ENCODE measurements around the gene ANKRD34A.

ANKRD34A gene
- total RNA-seq: 0.06 to 0.86 (median 0.25) reads per million in 18 experiments

GRCh38 chr1:145964328-145965118 lies at the start of gene ANKRD34A, which contains the start of gene POLR3GL:
Gene ANKRD34A (minus strand): TSS chr1:145964575. CDS start chr1:145961759, 2,816 bp downstream.
Gene POLR3GL (plus strand): TSS chr1:145964690. CDS start chr1:145974866, 10,176 bp downstream.
- DNase-seq: peak; percentile 94 to 95

GRCh38 chr1:146013559-146013922 lies 49.2 kb upstream of the ANKRD34A start:
- DNase-seq: peak; percentile 59 to 74

GRCh38 chr1:146012703-146013558 lies 48.6 kb upstream of the ANKRD34A start:
- peak; percentile 70 to 86 for DNase-seq

- DNase-seq: no peak
These were observed 45.9 kb upstream of the ANKRD34A start for GRCh38 chr1:146010126-146010738.

- no peak for DNase-seq
These were observed 43.2 kb upstream of the ANKRD34A start for GRCh38 chr1:146007489-146008133.

GRCh38 chr1:146001709-146002108 lies 37.3 kb upstream of the ANKRD34A start:
- DNase-seq: peak; percentile 23 to 51

- DNase-seq: peak; percentile 69 to 74
These were observed 35.1 kb upstream of the ANKRD34A start for GRCh38 chr1:145999321-146000024.

GRCh38 chr1:145997718-145998023 lies 33.3 kb upstream of the ANKRD34A start:
- DNase-seq: no peak

GRCh38 chr1:145997016-145997717 lies 32.8 kb upstream of the ANKRD34A start:
- DNase-seq: peak in 1 of 2 donors; percentile 25

GRCh38 chr1:145996433-145997015 lies 32.1 kb upstream of the ANKRD34A start, which contains the start of gene TXNIP:
Gene TXNIP (minus strand): TSS chr1:145996579. CDS start chr1:145996266, 313 bp downstream.
- DNase-seq: peak; percentile 98

GRCh38 chr1:145995964-145996432 lies 31.6 kb upstream of the ANKRD34A start:
- DNase-seq: no peak

GRCh38 chr1:145995148-145995881 lies 30.9 kb upstream of the ANKRD34A start:
- DNase-seq: peak in 1 of 2 donors; percentile 56

GRCh38 chr1:145994391-145995120 lies 30.2 kb upstream of the ANKRD34A start:
- DNase-seq: peak; percentile 49 to 57

- DNase-seq: peak in 1 of 2 donors; percentile 27
These were observed 29.4 kb upstream of the ANKRD34A start for GRCh38 chr1:145993618-145994390.

- DNase-seq: peak in 1 of 2 donors; percentile 19
These were observed 28.7 kb upstream of the ANKRD34A start for GRCh38 chr1:145992958-145993617.

GRCh38 chr1:145992502-145992936 lies 28.1 kb upstream of the ANKRD34A start:
- peak in 1 of 2 donors; percentile 8 for DNase-seq

GRCh38 chr1:145991735-145992412 lies 27.5 kb upstream of the ANKRD34A start:
- DNase-seq: peak; percentile 51 to 64
